ENCODE results near the gene MTX1. TPM values are rescaled to one million over a fixed set of nuclear protein-coding genes. Genes with fewer than 3 reads are reported as not detected.

MTX1 gene, protein sequence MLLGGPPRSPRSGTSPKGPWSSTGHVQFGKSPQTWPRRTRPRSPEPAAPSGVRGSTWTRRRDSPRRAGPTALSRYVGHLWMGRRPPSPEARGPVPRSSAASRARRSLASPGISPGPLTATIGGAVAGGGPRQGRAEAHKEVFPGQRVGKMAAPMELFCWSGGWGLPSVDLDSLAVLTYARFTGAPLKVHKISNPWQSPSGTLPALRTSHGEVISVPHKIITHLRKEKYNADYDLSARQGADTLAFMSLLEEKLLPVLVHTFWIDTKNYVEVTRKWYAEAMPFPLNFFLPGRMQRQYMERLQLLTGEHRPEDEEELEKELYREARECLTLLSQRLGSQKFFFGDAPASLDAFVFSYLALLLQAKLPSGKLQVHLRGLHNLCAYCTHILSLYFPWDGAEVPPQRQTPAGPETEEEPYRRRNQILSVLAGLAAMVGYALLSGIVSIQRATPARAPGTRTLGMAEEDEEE
- polyA plus RNA-seq (2012; rRNA removed), result 79.1 TPM in 2 replicates
- 38.5 and 57.4 TPM in 2 replicates for polyA plus RNA-seq (2012; cell fraction: cytosol; rRNA removed)
- polyA plus RNA-seq (2012; cell fraction: nucleus; rRNA removed), result 75.0 and 79.6 TPM in 2 replicates

GRCh38 chr1:155208541-155209311 lies at the start of gene MTX1:
TSS of gene MTX1 (plus strand) at chr1:155208695. CDS start at chr1:155208805, 110 bp downstream.
- DNase-seq, result peak; percentile 93
- 3% methylated on average over 11 of the region's 64 CpGs for whole genome bisulfite sequencing (ENCODE audit: low lambda C conversion rate)
- POLR2A ChIA-PET, result interaction anchor here (0.6 to 3.4 kb wide), 6 partner anchors 10 to 65 kb away, joined by 3 to 25 read pairs (median 4); partner anchors contain the start of genes CLK2 and SCAMP3

More at GRCh38 chr1:155208541-155209311, at the start of gene MTX1:
- TF ChIP-seq EP300 (IDR thresholded peaks at IDR 0.05; ENCODE audit: borderline replicate concordance in 1 of 2, low read depth in 1 of 2, low read length in 1 of 2) (peak; percentile 2 to 36; a peak in 1 of 4 replicates), SMC3 (IDR thresholded peaks at IDR 0.05; ENCODE audit: low read depth, low read length) (no peak), CHD2 (IDR thresholded peaks at IDR 0.05; ENCODE audit: low read length, partially characterized antibody) (peak; percentile 86), YY1 (IDR thresholded peaks at IDR 0.05; ENCODE audit: low read depth) (peak; percentile 97), MXI1 (IDR thresholded peaks at IDR 0.05; ENCODE audit: low read depth, low read length) (peak; percentile 89), GABPA (IDR thresholded peaks at IDR 0.05; ENCODE audit: low read depth) (peak; percentile 83), ELF1 (IDR thresholded peaks at IDR 0.05) (no peak), FOXJ3 (CRISPR knock-in tag; IDR thresholded peaks at IDR 0.05) (peak; percentile 41; the same call in 1 of the 2 replicates), RFX5 (IDR thresholded peaks at IDR 0.05; ENCODE audit: low read length) (0 out of 2 replicates have a peak, but pooled peaks have one; percentile 9), NFIC (IDR thresholded peaks at IDR 0.05; ENCODE audit: borderline replicate concordance) (no peak; the same call in 1 of the 2 replicates), SIN3A (IDR thresholded peaks at IDR 0.05; ENCODE audit: borderline replicate concordance, low read depth, low read length) (0 out of 2 replicates have a peak, but pooled peaks have one; percentile 58), TAF1 (IDR thresholded peaks at IDR 0.05; ENCODE audit: borderline replicate concordance, low read depth, low read length) (peak; percentile 67), GATA2 (CRISPR knock-in tag; IDR thresholded peaks at IDR 0.05) (no peak), NRF1 (IDR thresholded peaks at IDR 0.05; ENCODE audit: low read depth, low read length) (no peak)
- TF ChIP-seq, protein P1, sequence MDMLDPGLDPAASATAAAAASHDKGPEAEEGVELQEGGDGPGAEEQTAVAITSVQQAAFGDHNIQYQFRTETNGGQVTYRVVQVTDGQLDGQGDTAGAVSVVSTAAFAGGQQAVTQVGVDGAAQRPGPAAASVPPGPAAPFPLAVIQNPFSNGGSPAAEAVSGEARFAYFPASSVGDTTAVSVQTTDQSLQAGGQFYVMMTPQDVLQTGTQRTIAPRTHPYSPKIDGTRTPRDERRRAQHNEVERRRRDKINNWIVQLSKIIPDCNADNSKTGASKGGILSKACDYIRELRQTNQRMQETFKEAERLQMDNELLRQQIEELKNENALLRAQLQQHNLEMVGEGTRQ (IDR thresholded peaks at IDR 0.05; ENCODE audit: borderline replicate concordance, low read depth, low read length), result no peak
- TF ChIP-seq, protein P2, sequence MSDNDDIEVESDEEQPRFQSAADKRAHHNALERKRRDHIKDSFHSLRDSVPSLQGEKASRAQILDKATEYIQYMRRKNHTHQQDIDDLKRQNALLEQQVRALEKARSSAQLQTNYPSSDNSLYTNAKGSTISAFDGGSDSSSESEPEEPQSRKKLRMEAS (IDR thresholded peaks at IDR 0.05; ENCODE audit: low read depth), result peak; percentile 53
- TF ChIP-seq, protein P3, sequence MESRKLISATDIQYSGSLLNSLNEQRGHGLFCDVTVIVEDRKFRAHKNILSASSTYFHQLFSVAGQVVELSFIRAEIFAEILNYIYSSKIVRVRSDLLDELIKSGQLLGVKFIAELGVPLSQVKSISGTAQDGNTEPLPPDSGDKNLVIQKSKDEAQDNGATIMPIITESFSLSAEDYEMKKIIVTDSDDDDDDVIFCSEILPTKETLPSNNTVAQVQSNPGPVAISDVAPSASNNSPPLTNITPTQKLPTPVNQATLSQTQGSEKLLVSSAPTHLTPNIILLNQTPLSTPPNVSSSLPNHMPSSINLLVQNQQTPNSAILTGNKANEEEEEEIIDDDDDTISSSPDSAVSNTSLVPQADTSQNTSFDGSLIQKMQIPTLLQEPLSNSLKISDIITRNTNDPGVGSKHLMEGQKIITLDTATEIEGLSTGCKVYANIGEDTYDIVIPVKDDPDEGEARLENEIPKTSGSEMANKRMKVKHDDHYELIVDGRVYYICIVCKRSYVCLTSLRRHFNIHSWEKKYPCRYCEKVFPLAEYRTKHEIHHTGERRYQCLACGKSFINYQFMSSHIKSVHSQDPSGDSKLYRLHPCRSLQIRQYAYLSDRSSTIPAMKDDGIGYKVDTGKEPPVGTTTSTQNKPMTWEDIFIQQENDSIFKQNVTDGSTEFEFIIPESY (IDR thresholded peaks at IDR 0.05; ENCODE audit: borderline replicate concordance, low read depth), result no peak
- TF ChIP-seq, protein P4, sequence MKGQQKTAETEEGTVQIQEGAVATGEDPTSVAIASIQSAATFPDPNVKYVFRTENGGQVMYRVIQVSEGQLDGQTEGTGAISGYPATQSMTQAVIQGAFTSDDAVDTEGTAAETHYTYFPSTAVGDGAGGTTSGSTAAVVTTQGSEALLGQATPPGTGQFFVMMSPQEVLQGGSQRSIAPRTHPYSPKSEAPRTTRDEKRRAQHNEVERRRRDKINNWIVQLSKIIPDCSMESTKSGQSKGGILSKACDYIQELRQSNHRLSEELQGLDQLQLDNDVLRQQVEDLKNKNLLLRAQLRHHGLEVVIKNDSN (IDR thresholded peaks at IDR 0.05; ENCODE audit: borderline replicate concordance, low read depth), result peak; percentile 41; the same call in 1 of the 2 replicates
- Histone ChIP-seq H3K9me3 (no peaks in the 10 kb centered on the region), H3K4me1 (ENCODE audit: control insufficient read depth in 1 of 2, insufficient read depth in 2 of 2, low read depth in 1 of 2, low read length in 1 of 2) (peaks cover 0 to 29% of the 10 kb centered on the region in 2 experiments; a peak in 3 of 4 replicates), H3K27me3 (ENCODE audit: insufficient read depth) (no peaks in the 10 kb centered on the region), H3K9ac (peak within 1 kb of the TSS; percentile 100), H3F3A (replicated peaks; ENCODE audit: insufficient read depth) (peaks cover 27% of the 10 kb centered on the region), H4K20me1 (ENCODE audit: insufficient read depth) (no peaks in the 10 kb centered on the region), H3K79me2 (ENCODE audit: insufficient read depth) (peaks cover 29% of the 10 kb centered on the region), H3K27ac (ENCODE audit: low read depth in 2 of 2, low read length in 1 of 2) (peak within 1 kb of the TSS; percentile 93 to 98), H2AFZ (ENCODE audit: low read depth) (peak within 1 kb of the TSS; percentile 75), H3K4me2 (peak within 1 kb of the TSS; percentile 99), H3K4me3 (ENCODE audit: low read depth in 2 of 2, low read length in 1 of 2) (peak within 1 kb of the TSS; percentile 65 to 98), H3K36me3 (replicated peaks in 1 of 2; ENCODE audit: control insufficient read depth in 1 of 2, insufficient read depth in 2 of 2, low read length in 1 of 2) (peaks cover 9 to 21% of the 10 kb centered on the region in 2 experiments), H3K9me2 (no peaks in the 10 kb centered on the region)
- CTCF ChIA-PET, result interaction anchor here (0.9 to 5.1 kb wide), 12 partner anchors 10 to 117 kb away, joined by 3 to 80 read pairs (median 6); partner anchors contain the start of genes KRTCAP2, RUSC1 and TRIM46

Data from SK-N-SH (cell line).